Neural cell (in vitro differentiated cells): Measurements from ENCODE around the gene MBNL3. TPM values are rescaled to one million over a fixed set of nuclear protein-coding genes. Genes with fewer than 3 reads are reported as not detected.

ENCODE experiments used
- H2AFZ ChIP-seq: fragments of 200-600, 300-800 bp; sonication (generic), shearing (Covaris generic); 2 replicates; pipeline ENCODE4 v1.6.0; 2014; ENCODE audit warnings: low read depth, mild to moderate bottlenecking, antibody characterized with exemption, low read length, moderate library complexity
- H3F3A ChIP-seq: fragments of 200-600 bp; shearing (Covaris generic); 2 replicates; pipeline ENCODE4 v1.6.1; 2016; ENCODE audit warnings: mild to moderate bottlenecking, moderate library complexity, mixed read lengths, antibody characterized with exemption, low read length; ENCODE audit not compliant: insufficient read depth, poor library complexity, severe bottlenecking
- H3K27ac ChIP-seq: fragments of 200-600, 300-800 bp; sonication (generic), shearing (Covaris generic); 2 replicates; pipeline ENCODE4 v1.5.1; 2014; ENCODE audit warnings: mild to moderate bottlenecking, low read length, moderate library complexity
- H3K27me3 ChIP-seq: fragments of 300-800, 200-600 bp; sonication (generic), shearing (Covaris generic); 2 replicates; pipeline ENCODE4 v1.6.0; 2014; ENCODE audit warnings: mild to moderate bottlenecking, low read depth, low read length, moderate library complexity; ENCODE audit not compliant: insufficient read depth
- H3K36me3 ChIP-seq: fragments of 300-800, 200-600 bp; sonication (generic), shearing (Covaris generic); 2 replicates; pipeline ENCODE4 v1.5.1; 2014; ENCODE audit warnings: mild to moderate bottlenecking, antibody characterized with exemption, low read length, moderate library complexity; ENCODE audit not compliant: insufficient read depth
- H3K4me2 ChIP-seq: fragments of 300-800, 200-600 bp; sonication (generic), shearing (Covaris generic); 2 replicates; pipeline ENCODE4 v1.6.0; 2014; ENCODE audit warnings: mild to moderate bottlenecking, low read length
- H3K4me3 ChIP-seq: fragments of 300-800, 200-600 bp; sonication (generic), shearing (Covaris generic); 2 replicates; pipeline ENCODE4 v1.5.1; 2014; ENCODE audit warnings: mild to moderate bottlenecking, low read length, moderate library complexity
- H3K79me2 ChIP-seq: fragments of 200-600 bp; shearing (Covaris generic); replicated peaks from 2 replicates; pipeline ENCODE4 v1.6.0; 2014; ENCODE audit warnings: mild to moderate bottlenecking, low read length, moderate library complexity; ENCODE audit not compliant: insufficient read depth
- H3K9ac ChIP-seq: fragments of 300-800, 200-600 bp; sonication (generic), shearing (Covaris generic); 2 replicates; pipeline ENCODE4 v1.6.1; 2016; ENCODE audit warnings: mild to moderate bottlenecking, low read length, mixed read lengths
- H3K9me2 ChIP-seq: fragments of 200-600 bp; shearing (Covaris generic); 2 replicates; pipeline ENCODE4 v1.6.1; 2016; ENCODE audit warnings: mild to moderate bottlenecking, low read length, mixed read lengths; ENCODE audit not compliant: insufficient read depth
- H3K9me3 ChIP-seq: fragments of 200-600, 300-800 bp; sonication (generic), shearing (Covaris generic); 2 replicates; pipeline ENCODE4 v1.6.1; 2016; ENCODE audit warnings: mild to moderate bottlenecking, mixed run types, low read length, moderate library complexity, mixed read lengths
- H4K20me1 ChIP-seq: fragments of 200-600 bp; shearing (Covaris generic); 2 replicates; pipeline ENCODE4 v1.6.1; 2016; ENCODE audit warnings: mild to moderate bottlenecking, mixed run types; ENCODE audit not compliant: insufficient read depth
- EP300 ChIP-seq: fragments of 450-650 bp; conservative IDR thresholded peaks from 2 replicates; pipeline ENCODE4 v1.6.1; 2014; ENCODE audit warnings: antibody characterized with exemption, mild to moderate bottlenecking, moderate library complexity; ENCODE audit not compliant: poor library complexity, severe bottlenecking
- EZH2 ChIP-seq: fragments of 200-600, 300-800 bp; shearing (Covaris generic), sonication (generic); IDR thresholded peaks from 2 replicates; pipeline ENCODE4 v1.6.1; 2014; ENCODE audit warnings: antibody characterized with exemption, low read length, borderline replicate concordance, mild to moderate bottlenecking; ENCODE audit not compliant: insufficient read depth, poor library complexity, severe bottlenecking
- MXI1 ChIP-seq: fragments of 450-650 bp; conservative IDR thresholded peaks from 2 replicates; pipeline ENCODE4 v1.6.1; 2014; ENCODE audit warnings: antibody characterized with exemption, mild to moderate bottlenecking; ENCODE audit not compliant: poor library complexity, severe bottlenecking
- POLR2AphosphoS5 ChIP-seq: IDR thresholded peaks from 2 replicates; pipeline ENCODE4 v1.6.1; 2012
- RAD21 ChIP-seq: fragments of 450-650 bp; conservative IDR thresholded peaks from 2 replicates; pipeline ENCODE4 v1.6.1; 2014; ENCODE audit warnings: antibody characterized with exemption, mild to moderate bottlenecking, moderate library complexity
- SMC3 ChIP-seq: fragments of 450-650 bp; conservative IDR thresholded peaks from 2 replicates; pipeline ENCODE4 v1.6.1; 2014; ENCODE audit warnings: antibody characterized with exemption, mild to moderate bottlenecking, moderate library complexity; ENCODE audit not compliant: poor library complexity
- TAF1 ChIP-seq: IDR thresholded peaks from 2 replicates; pipeline ENCODE4 v1.6.1; 2012; ENCODE audit warnings: low read depth
- polyA plus RNA-seq: library from polyadenylated mRNA; depleted of rRNA; stranded (reverse); fragments of >200 nt; gene quantifications from 2 replicates; pipeline ENCODE4 v1.2.3, GENCODE V29; 2014
- TF ChIP-seq, protein P1 (sequence below): IDR thresholded peaks from 2 replicates; pipeline ENCODE4 v1.6.1; 2012; ENCODE audit warnings: borderline replicate concordance
- TF ChIP-seq, protein P2 (sequence below): fragments of 450-650 bp; IDR thresholded peaks from 2 replicates; pipeline ENCODE4 v1.5.1; 2014; ENCODE audit warnings: antibody characterized with exemption, mild to moderate bottlenecking, moderate library complexity; ENCODE audit not compliant: poor library complexity, severe bottlenecking

The MBNL3 gene
- polyA plus RNA-seq, 1 donor from 2014 or later: 0.09 TPM

DNA sequence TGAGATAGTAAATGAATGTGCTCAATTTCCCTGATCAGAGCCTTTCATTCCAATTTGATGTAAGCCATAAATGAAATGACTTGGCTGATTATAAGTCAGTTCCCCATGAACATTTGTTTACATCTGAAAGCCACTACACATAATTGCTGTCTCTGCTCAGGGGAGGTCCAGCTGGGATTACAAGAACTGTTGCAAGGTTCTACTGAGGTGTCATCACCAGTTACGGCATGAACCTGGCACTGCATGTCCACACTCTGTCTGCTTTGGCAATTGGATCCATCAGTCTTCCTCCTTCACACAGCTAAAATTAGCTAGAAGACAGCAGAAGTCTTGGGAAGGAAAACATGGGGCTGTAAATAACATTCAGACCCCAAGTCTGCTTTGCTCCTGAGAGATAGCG lies 12.8 kb upstream of the MBNL3 start:
- Histone ChIP-seq H3K9ac (no peak overlapping the region), H3F3A (no peaks in the 10 kb centered on the region), H3K9me3 (no peaks in the 10 kb centered on the region), H3K4me3 (no peak overlapping the region), H2AFZ (no peak overlapping the region), H3K79me2 (no peaks in the 10 kb centered on the region), H3K36me3 (no peaks in the 10 kb centered on the region), H3K27ac (no peak overlapping the region), H3K4me2 (no peak overlapping the region), H4K20me1 (no peaks in the 10 kb centered on the region), H3K27me3 (no peaks in the 10 kb centered on the region), H3K9me2 (no peaks in the 10 kb centered on the region)
- TF ChIP-seq, protein P1, sequence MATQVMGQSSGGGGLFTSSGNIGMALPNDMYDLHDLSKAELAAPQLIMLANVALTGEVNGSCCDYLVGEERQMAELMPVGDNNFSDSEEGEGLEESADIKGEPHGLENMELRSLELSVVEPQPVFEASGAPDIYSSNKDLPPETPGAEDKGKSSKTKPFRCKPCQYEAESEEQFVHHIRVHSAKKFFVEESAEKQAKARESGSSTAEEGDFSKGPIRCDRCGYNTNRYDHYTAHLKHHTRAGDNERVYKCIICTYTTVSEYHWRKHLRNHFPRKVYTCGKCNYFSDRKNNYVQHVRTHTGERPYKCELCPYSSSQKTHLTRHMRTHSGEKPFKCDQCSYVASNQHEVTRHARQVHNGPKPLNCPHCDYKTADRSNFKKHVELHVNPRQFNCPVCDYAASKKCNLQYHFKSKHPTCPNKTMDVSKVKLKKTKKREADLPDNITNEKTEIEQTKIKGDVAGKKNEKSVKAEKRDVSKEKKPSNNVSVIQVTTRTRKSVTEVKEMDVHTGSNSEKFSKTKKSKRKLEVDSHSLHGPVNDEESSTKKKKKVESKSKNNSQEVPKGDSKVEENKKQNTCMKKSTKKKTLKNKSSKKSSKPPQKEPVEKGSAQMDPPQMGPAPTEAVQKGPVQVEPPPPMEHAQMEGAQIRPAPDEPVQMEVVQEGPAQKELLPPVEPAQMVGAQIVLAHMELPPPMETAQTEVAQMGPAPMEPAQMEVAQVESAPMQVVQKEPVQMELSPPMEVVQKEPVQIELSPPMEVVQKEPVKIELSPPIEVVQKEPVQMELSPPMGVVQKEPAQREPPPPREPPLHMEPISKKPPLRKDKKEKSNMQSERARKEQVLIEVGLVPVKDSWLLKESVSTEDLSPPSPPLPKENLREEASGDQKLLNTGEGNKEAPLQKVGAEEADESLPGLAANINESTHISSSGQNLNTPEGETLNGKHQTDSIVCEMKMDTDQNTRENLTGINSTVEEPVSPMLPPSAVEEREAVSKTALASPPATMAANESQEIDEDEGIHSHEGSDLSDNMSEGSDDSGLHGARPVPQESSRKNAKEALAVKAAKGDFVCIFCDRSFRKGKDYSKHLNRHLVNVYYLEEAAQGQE: no peak
- TF ChIP-seq, protein P2, sequence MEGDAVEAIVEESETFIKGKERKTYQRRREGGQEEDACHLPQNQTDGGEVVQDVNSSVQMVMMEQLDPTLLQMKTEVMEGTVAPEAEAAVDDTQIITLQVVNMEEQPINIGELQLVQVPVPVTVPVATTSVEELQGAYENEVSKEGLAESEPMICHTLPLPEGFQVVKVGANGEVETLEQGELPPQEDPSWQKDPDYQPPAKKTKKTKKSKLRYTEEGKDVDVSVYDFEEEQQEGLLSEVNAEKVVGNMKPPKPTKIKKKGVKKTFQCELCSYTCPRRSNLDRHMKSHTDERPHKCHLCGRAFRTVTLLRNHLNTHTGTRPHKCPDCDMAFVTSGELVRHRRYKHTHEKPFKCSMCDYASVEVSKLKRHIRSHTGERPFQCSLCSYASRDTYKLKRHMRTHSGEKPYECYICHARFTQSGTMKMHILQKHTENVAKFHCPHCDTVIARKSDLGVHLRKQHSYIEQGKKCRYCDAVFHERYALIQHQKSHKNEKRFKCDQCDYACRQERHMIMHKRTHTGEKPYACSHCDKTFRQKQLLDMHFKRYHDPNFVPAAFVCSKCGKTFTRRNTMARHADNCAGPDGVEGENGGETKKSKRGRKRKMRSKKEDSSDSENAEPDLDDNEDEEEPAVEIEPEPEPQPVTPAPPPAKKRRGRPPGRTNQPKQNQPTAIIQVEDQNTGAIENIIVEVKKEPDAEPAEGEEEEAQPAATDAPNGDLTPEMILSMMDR: no peak
- TF ChIP-seq RAD21 (no peak), EP300 (no peak), EZH2 (no peak), MXI1 (no peak), POLR2AphosphoS5 (no peak), TAF1 (no peak), SMC3 (no peak)

DNA sequence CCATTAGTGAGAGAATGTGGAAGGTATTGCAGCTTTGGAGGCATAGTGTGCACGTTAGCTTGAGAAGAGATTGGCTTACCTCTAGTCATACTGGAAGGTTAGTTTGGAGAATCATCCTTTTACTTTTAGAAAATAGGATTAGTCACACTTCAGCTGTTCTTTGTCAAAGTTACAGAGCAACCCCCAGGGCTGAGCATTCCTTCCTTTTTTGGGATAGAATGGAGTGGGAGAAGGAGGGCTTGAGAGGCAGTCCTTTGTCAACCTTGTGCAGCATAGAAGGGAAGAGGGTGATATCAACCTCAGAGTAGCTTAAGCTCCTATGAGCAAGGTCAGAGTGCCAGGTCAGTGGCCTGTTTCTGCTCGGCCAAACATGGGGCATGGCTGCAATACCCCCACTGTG lies 8.6 kb upstream of the MBNL3 start:
- Histone ChIP-seq H3K9ac (no peak overlapping the region), H2AFZ (no peak overlapping the region), H3K9me2 (no peaks in the 10 kb centered on the region), H3K36me3 (no peaks in the 10 kb centered on the region), H4K20me1 (no peaks in the 10 kb centered on the region), H3K27me3 (no peaks in the 10 kb centered on the region), H3K27ac (no peak overlapping the region), H3K9me3 (no peaks in the 10 kb centered on the region), H3K4me3 (no peak overlapping the region), H3K79me2 (no peaks in the 10 kb centered on the region), H3K4me2 (no peak overlapping the region), H3F3A (no peaks in the 10 kb centered on the region)
- TF ChIP-seq, protein P2: no peak
- TF ChIP-seq EZH2 (no peak), EP300 (no peak), MXI1 (no peak), RAD21 (no peak), TAF1 (no peak), POLR2AphosphoS5 (no peak), SMC3 (no peak)
- TF ChIP-seq, protein P1: no peak
